HG02610 (cell line): Measurements from ENCODE around the gene SNRPD3.

Experiments used
- ATAC-seq: cut with Tn5 transposase; IDR thresholded peaks from one replicate; pipeline ENCODE4 v1.9.1; 2021; ENCODE audit warnings: mild to moderate bottlenecking, moderate library complexity; ENCODE audit not compliant: unreplicated experiment

Gene SNRPD3

DNA sequence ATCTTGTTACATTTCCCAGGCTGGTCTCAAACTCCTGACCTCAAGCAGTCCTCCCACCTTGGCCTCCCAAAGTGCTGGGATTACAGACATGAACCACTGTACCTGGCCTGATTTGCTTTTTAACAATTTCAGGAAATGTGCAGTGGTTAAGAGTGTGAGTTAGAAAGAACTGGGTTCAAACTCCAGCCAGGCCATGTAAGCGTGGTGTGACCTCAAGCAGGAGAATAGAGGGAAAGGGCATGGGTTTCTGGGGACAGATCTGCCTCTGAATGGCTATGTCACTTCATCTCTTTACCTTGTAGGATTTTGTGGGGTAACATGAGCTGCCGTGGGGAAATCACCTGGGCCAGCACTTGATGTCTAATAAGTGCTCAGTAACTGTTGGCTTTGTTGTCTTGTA is 9.3 kb downstream of the SNRPD3 start:
- ATAC-seq: no peak

DNA sequence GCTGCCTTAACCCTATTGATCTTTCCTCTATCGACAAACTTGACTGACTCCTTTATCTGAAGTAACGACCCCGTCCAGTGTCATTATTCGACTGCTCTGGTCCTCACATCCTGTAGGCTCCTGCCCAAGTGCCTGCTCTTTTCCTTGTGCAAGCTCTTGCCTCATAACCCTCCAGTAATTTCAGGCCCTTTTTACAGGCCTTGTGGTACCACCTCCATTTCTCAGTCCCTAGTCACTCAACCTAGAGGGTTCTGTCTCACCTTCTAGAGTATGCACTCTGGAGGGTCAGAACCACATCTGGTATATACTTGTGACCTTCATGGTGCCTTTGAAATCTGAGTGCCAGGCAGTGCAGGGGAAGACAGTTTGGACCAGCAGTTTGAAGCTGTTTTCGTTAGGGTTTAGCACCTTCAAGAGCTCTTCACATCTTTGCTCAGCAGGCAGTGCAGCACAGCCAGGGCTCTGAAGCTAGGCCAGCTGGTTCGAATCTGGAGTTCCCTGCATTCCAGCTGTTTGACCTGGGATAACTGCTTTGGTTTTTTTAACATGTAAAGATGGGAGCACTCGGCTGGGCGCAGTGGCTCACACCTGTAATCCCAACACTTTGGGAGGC is 11.2 kb downstream of the SNRPD3 start:
- ATAC-seq: no peak

- no peak for ATAC-seq
Measured at GRCh38 chr22:24567668-24568067, 11.9 kb downstream of the SNRPD3 start.

GRCh38 chr22:24571266-24571665 is 15.5 kb downstream of the SNRPD3 start:
- no peak for ATAC-seq

DNA sequence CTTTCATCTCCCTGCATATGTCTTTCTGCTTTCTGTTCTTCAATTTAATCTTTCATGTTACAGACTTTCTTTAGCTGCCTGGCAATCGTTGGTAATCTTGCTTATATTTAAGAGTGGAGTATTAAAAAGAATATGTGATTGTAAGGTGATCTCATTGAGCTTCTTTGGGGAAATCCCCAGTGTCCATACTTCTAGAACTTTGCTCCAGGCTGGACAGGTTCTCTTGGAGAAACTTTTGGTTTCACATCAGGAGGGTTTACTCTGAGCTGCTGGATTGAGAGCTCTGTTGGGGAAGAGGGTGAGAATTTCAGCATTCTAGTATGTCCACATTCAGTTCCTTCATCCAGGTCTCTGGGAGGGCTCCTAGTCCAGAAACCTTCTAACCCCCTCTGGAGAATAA is 21.0 kb downstream of the SNRPD3 start:
- ATAC-seq: no peak

- ATAC-seq: no peak
Measured at GRCh38 chr22:24578355-24579257, 22.8 kb downstream of the SNRPD3 start.

- no peak for ATAC-seq
Measured at GRCh38 chr22:24579258-24579601, 23.4 kb downstream of the SNRPD3 start.

GRCh38 chr22:24580276-24580675 is 24.5 kb downstream of the SNRPD3 start:
- no peak for ATAC-seq

- ATAC-seq: no peak
Measured at GRCh38 chr22:24582056-24582814, 26.4 kb downstream of the SNRPD3 start.

- no peak for ATAC-seq
Measured at GRCh38 chr22:24583221-24584165, 27.7 kb downstream of the SNRPD3 start.

DNA sequence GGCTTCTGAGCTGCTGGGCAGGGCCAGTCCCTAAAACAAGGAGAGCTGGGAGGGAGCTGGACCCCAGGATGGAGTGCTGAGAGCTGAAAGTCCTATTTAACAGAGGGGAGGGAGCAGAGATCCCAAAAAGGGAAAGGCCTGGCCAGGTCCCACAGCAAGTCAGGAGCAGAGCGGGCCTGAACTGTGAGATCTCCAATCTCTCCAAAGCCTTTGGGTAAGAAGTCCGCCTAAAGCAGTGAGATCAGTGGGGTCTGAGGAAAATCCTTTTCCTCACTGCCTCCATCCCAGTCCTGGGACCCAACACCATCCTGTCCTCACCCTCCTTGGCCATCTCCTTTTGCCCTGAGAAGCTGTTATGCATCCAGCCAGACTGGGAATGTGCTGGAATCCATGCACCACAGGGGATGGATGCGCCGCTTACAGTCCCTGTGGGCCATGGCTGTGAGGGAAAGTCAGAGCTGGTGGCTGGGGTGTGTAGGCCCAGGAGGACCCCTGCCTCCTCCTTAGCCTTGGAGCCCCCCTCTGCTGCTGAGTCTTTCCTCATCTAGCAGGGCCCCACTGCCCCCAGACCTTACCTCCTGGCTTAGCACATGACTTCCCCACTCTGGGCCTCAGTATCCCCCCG is 28.5 kb downstream of the SNRPD3 start:
- no peak for ATAC-seq

- no peak for ATAC-seq
Measured at GRCh38 chr22:24584871-24585411, 29.1 kb downstream of the SNRPD3 start.

- no peak for ATAC-seq
Measured at GRCh38 chr22:24585461-24585860, 29.7 kb downstream of the SNRPD3 start.

GRCh38 chr22:24585927-24586546 is 30.2 kb downstream of the SNRPD3 start:
- ATAC-seq: no peak

DNA sequence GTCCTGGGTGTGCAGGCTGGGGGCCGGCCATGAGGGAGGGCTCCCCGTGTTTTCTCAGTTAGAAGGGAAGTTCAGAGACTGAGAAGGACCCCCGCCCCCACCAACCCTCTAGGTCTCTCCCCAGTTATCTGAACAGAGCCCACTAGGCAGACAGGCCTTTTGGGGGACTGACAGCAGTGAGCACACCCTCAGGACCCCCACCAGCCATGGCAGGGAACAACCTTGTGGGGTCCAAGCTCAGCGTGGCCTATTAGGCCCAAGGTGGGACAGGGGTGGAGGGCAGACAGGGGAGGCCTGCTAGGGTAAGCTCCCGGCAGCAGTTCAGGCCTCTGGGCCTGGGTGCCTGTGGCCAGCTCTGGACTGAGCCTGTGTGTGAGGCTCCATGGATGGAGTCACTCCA is 31.5 kb downstream of the SNRPD3 start:
- ATAC-seq: no peak

- no peak for ATAC-seq
Measured at GRCh38 chr22:24587948-24588347, 32.1 kb downstream of the SNRPD3 start.

DNA sequence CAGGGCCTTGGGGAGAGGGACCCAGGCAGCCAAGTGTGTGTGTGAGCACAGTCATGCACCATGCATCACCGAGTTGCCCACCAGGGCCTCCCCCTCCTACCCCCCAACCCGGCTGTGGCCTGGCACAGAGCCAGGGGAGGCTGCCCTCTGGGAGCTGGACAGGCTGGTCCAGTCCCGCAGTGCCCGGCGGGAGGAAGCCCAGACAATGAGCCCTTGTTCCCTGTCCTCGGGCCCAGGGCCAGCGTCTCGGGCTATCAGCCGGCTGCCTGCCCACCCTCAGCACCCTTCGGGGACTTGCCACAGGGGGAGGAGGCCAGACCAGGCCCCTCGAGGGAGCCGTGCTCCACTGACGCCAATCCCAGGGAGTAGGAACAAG is 32.6 kb downstream of the SNRPD3 start:
- no peak for ATAC-seq

GRCh38 chr22:24588757-24589481 is 33.1 kb downstream of the SNRPD3 start:
- ATAC-seq: no peak

GRCh38 chr22:24589518-24590030 is 33.8 kb downstream of the SNRPD3 start:
- no peak for ATAC-seq
